Colonic mucosa (tissue), 4 donors: ENCODE results near the gene TMPRSS13. TPM values are rescaled to one million over a fixed set of nuclear protein-coding genes. Genes with fewer than 3 reads are reported as not detected.

ENCODE experiments used
- DNase-seq: peaks from one replicate; pipeline ENCODE4 v3.0.0-alpha.2; 2020
- H3K27ac ChIP-seq: fragments of 200-600 bp; one replicate; pipeline ENCODE4 v1.8.0; 2021
- H3K27me3 ChIP-seq: fragments of 200-600 bp; one replicate; pipeline ENCODE4 v1.8.0; 2021
- H3K36me3 ChIP-seq: fragments of 200-600 bp; one replicate; pipeline ENCODE4 v1.8.0; 2021
- H3K4me1 ChIP-seq: fragments of 200-600 bp; one replicate; pipeline ENCODE4 v1.8.0; 2021; ENCODE audit warnings: mild to moderate bottlenecking
- H3K4me3 ChIP-seq: fragments of 200-600 bp; one replicate; pipeline ENCODE4 v1.8.0; 2021
- H3K9ac ChIP-seq, 2 donors: one replicate each; pipeline ENCODE4 v1.7.0; 2013; ENCODE audit warnings: control low read depth in 2 of 2, low read depth in 2 of 2, low read length in 2 of 2
- H3K9me3 ChIP-seq: fragments of 200-600 bp; one replicate; pipeline ENCODE4 v1.8.0; 2021
- intact Hi-C: fragments of 100-400 bp; cut with DNase I; formaldehyde crosslinking; loops from one replicate; pipeline ENCODE4 v1.14.1; 2022
- total RNA-seq, 2 donors: library from RNA; stranded (reverse); fragmentation: NEBNext Ultra II Directional in 1 of 2; extraction: Animal tissue kit (Norgen Biotek cat#: 25700) in 1 of 2; gene quantifications; one replicate each; pipeline ENCODE4 v1.2.1, GENCODE V29; 2021
- TF ChIP-seq, protein P1 (sequence below): fragments of 200-600 bp; IDR thresholded peaks from one replicate; pipeline ENCODE4 v1.8.0; 2022; ENCODE audit warnings: antibody characterized with exemption, mild to moderate bottlenecking
- donor health status: healthy.
- donor health status: DM: no; HTN: no; CAD: no.
- donor health status: DM: no; HTN: no; CAD: no.

The TMPRSS13 gene
- total RNA-seq, 2 donors from 2014 or later: 1.5 to 1.6 TPM

DNA sequence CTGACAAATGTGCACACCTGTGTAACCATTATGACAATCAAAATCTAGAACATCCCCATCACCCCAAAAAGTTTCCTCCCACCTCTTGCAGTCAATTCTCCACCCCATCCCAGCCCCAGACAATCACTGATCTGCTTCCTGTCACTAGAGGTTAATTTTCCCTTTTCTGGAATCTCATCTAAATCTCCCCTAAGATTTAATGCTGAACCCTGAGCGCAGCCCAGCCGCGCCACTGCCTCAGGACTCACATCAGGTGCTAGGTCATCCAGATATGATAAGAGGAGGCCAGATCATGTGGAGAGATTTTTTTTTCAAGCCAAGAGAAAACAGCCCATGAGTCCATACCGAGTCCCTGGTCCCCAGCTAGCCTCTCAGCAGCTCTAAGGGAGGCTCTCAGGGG lies 4.3 kb upstream of the TMPRSS13 start:
- DNase-seq: no peak
- H3K4me3 ChIP-seq: no peak overlapping the region

DNA sequence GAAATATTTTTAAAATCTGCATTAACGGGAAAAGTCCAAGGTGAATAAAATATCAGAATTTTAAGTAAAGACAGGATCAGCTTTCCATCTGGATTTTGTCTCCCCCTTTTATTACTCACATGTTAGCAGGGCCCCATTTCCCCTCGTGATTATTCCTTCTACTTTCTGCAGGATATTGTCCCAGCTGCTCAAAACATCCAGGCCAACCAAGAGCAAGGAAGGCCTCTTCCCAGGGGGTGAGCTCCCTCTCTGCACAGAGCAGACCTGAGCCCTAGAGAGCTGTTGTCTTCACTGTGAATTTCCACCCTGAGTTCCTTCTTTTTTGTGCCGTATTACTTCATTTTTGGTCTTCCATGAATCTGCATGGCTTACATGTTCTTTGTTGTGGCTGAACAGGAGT lies 3.7 kb upstream of the TMPRSS13 start:
- DNase-seq: no peak
- Histone ChIP-seq H3K4me1 (peaks cover 7% of the 10 kb centered on the region), H3K27ac (no peak overlapping the region), H3K4me3 (no peak overlapping the region), H3K36me3 (no peaks in the 10 kb centered on the region), H3K9me3 (no peaks in the 10 kb centered on the region), H3K9ac (no peak overlapping the region), H3K27me3 (no peaks in the 10 kb centered on the region)
- TF ChIP-seq, protein P1, sequence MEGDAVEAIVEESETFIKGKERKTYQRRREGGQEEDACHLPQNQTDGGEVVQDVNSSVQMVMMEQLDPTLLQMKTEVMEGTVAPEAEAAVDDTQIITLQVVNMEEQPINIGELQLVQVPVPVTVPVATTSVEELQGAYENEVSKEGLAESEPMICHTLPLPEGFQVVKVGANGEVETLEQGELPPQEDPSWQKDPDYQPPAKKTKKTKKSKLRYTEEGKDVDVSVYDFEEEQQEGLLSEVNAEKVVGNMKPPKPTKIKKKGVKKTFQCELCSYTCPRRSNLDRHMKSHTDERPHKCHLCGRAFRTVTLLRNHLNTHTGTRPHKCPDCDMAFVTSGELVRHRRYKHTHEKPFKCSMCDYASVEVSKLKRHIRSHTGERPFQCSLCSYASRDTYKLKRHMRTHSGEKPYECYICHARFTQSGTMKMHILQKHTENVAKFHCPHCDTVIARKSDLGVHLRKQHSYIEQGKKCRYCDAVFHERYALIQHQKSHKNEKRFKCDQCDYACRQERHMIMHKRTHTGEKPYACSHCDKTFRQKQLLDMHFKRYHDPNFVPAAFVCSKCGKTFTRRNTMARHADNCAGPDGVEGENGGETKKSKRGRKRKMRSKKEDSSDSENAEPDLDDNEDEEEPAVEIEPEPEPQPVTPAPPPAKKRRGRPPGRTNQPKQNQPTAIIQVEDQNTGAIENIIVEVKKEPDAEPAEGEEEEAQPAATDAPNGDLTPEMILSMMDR: no peak
- intact Hi-C loops: no loop called here

More for the DNA sequence above, 4.3 kb upstream of the TMPRSS13 start:
- no peak overlapping the region for H3K9ac ChIP-seq
- intact Hi-C loops: no loop called here
- H3K27me3 ChIP-seq: no peaks in the 10 kb centered on the region
- TF ChIP-seq, protein P1: no peak
- H3K4me1 ChIP-seq: peaks cover 7% of the 10 kb centered on the region
- no peak overlapping the region for H3K27ac ChIP-seq
- no peaks in the 10 kb centered on the region for H3K9me3 ChIP-seq
- H3K36me3 ChIP-seq: no peaks in the 10 kb centered on the region

DNA sequence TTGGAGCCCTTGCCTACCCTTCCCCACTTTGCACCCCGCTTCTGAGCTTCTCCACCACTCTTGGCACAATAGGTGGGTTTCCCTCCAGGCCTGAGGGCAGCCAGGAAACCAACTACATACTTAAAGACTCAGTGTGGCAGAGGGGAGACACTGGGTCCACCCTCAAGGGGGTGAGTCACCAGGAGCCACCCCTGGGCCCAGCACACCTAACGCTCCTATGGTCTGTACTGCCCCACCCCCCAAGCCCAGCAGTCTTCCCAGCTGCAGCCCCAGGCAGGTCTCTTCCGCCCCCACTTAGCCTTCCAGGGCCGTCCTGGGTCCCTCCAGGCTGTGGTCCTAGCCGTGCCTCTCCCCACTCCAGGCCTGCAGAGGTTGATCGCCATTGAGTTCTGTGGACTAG lies 3.2 kb upstream of the TMPRSS13 start:
- Histone ChIP-seq H3K9me3 (no peaks in the 10 kb centered on the region), H3K36me3 (no peaks in the 10 kb centered on the region), H3K4me1 (peaks cover 7% of the 10 kb centered on the region), H3K27ac (no peak overlapping the region), H3K4me3 (no peak overlapping the region), H3K27me3 (no peaks in the 10 kb centered on the region), H3K9ac (no peak overlapping the region)
- intact Hi-C loops: no loop called here
- no peak for DNase-seq
- TF ChIP-seq, protein P1: no peak

DNA sequence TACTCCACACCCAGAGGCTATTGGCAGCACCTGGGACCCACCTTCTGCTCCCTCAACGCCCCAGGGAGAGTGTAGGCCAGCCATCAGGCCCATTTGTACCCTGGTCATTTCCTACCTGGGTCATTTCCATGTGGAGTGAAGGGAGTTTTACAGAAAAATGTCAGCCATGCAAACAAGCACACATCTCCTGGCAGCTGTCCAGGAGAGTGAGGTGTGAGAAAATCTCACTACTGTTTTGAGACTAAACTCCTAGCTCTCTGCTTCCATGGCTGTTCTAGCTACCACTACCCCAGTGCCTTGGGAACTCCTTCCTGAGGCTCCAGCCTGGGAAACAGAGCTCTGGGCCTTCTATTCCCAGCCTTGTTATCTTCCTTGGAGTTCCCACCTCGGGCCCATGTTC lies 2.8 kb upstream of the TMPRSS13 start:
- TF ChIP-seq, protein P1: no peak
- no peaks in the 10 kb centered on the region for H3K9me3 ChIP-seq
- H3K4me1 ChIP-seq: peaks cover 7% of the 10 kb centered on the region
- no peak overlapping the region for H3K4me3 ChIP-seq
- intact Hi-C loops: no loop called here
- no peak overlapping the region for H3K9ac ChIP-seq
- H3K27ac ChIP-seq: no peak overlapping the region
- no peak for DNase-seq
- no peaks in the 10 kb centered on the region for H3K36me3 ChIP-seq
- H3K27me3 ChIP-seq: no peaks in the 10 kb centered on the region

DNA sequence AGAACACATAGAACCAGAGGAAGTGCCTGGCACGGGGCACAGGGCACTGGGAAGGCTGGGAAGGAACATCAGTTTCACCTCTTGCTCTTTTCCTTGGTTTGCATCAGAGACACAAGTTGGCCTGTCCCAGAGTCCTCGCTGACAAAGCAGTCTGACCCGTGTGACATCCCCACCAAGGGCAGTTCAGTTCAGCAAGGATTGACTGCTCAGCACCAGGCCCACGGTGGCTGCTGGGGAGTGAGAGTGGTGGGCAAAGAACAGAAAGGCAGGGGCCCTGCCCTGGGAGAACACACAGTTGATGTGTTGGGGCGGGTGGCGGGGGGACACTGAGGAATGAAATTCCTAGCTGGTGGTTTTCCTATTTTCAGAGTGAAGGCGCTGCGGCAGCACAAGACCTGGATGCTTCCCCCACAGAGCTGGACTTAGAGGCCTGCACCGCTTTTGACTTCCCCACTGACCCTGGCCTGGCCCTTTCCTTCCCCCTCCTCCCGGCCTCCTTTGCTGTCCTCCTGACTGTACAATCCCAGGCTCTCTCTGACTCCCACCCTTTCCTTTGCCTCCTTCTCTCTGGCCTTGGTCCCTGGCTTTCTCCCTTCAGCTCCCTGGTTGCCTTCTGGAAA lies 2.2 kb upstream of the TMPRSS13 start:
- TF ChIP-seq, protein P1: no peak
- intact Hi-C loops: no loop called here
- Histone ChIP-seq H3K4me3 (no peak overlapping the region), H3K9ac (no peak overlapping the region), H3K27me3 (no peaks in the 10 kb centered on the region), H3K4me1 (peaks cover 7% of the 10 kb centered on the region), H3K27ac (no peak overlapping the region), H3K9me3 (no peaks in the 10 kb centered on the region), H3K36me3 (no peaks in the 10 kb centered on the region)
- no peak for DNase-seq
